Tibial artery (tissue), 4 donors: ENCODE results near the gene ADSL.

Experiments
- DNase-seq, 2 donors: peaks; one replicate each; pipeline ENCODE4 v3.0.0-alpha.2; 2019
- H3K27ac ChIP-seq, 2 donors: fragments of 200-600 bp; sonication (generic) in 1 of 2; 1 replicate in 1 of 2; 2 replicates in 1 of 2; pipeline ENCODE4 v1.5.1; 2018 to 2019; ENCODE audit warnings: mild to moderate bottlenecking in 1 of 2
- H3K27me3 ChIP-seq, 2 donors: fragments of 200-600 bp; sonication (generic) in 1 of 2; one replicate each; pipeline versions ENCODE4 v1.5.1 to v1.6.0; 2016 to 2019
- H3K36me3 ChIP-seq, 3 donors: fragments of 200-600 bp; sonication (generic) in 2 of 3; one replicate each; pipeline ENCODE4 v1.5.1; 2016 to 2019; ENCODE audit warnings: mild to moderate bottlenecking in 2 of 3
- H3K4me1 ChIP-seq, 4 donors: fragments of 200-600 bp; sonication (generic) in 2 of 4; 1 replicate in 3 of 4; 2 replicates in 1 of 4; pipeline ENCODE4 v1.5.1; 2016 to 2019
- H3K4me3 ChIP-seq, 2 donors: fragments of 200-600 bp; sonication (generic) in 1 of 2; 1 replicate in 1 of 2; 2 replicates in 1 of 2; pipeline ENCODE4 v1.5.1; 2018 to 2019; ENCODE audit warnings: mild to moderate bottlenecking in 2 of 2
- H3K9me3 ChIP-seq, 3 donors: fragments of 200-600 bp; sonication (generic) in 1 of 3; one replicate each; pipeline ENCODE4 v1.5.1; 2016 to 2019
- CTCF ChIP-seq, 2 experiments: fragments of 200-600 bp in 1 of 2; fragments of 450-650 bp in 1 of 2; IDR thresholded peaks; one replicate each; pipeline ENCODE4 v1.5.1; 2017 to 2019; ENCODE audit warnings: antibody characterized with exemption in 2 of 2, mild to moderate bottlenecking in 1 of 2, moderate library complexity in 1 of 2
- intact Hi-C: fragments of 100-400 bp; cut with DNase I; formaldehyde crosslinking; loops from one replicate; pipeline ENCODE4 v1.15.0; 2023; ENCODE audit warnings: low total_unique reads

Gene ADSL

GRCh38 chr22:40418366-40419201, 72.3 kb downstream of the ADSL start:
- H3K36me3 ChIP-seq = peaks cover 70 to 90% (median 83%) of the 10 kb centered on the region in 3 donors
- no peak overlapping the region for H3K27ac ChIP-seq
- intact Hi-C loops = no loop called here
- DNase-seq = no peak
- no peak overlapping the region for H3K4me3 ChIP-seq
- no peak for TF ChIP-seq CTCF (IDR thresholded peaks at IDR 0.05)
- no peaks in the 10 kb centered on the region for H3K9me3 ChIP-seq
- no peaks in the 10 kb centered on the region for H3K27me3 ChIP-seq
- no peaks in the 10 kb centered on the region for H3K4me1 ChIP-seq

- no peak overlapping the region for H3K27ac ChIP-seq
- H3K4me1 ChIP-seq = peaks cover 0 to under 1% (median 0%) of the 10 kb centered on the region in 4 donors
- no peaks in the 10 kb centered on the region for H3K9me3 ChIP-seq
- intact Hi-C loops = no loop called here
- no peak for DNase-seq
- no peaks in the 10 kb centered on the region for H3K27me3 ChIP-seq
- TF ChIP-seq CTCF (IDR thresholded peaks at IDR 0.05) = no peak
- no peak overlapping the region for H3K4me3 ChIP-seq
- H3K36me3 ChIP-seq = peaks cover 74 to 95% (median 94%) of the 10 kb centered on the region in 3 donors
These were observed 73.4 kb downstream of the ADSL start for GRCh38 chr22:40419718-40420117.

- H3K4me3 ChIP-seq = no peak overlapping the region
- DNase-seq = no peak
- intact Hi-C loops = no loop called here
- H3K36me3 ChIP-seq = peaks cover 74 to 100% (median 99%) of the 10 kb centered on the region in 3 donors
- no peak for TF ChIP-seq CTCF (IDR thresholded peaks at IDR 0.05)
- H3K27me3 ChIP-seq = no peaks in the 10 kb centered on the region
- H3K4me1 ChIP-seq = peaks cover 0 to 6% (median 0%) of the 10 kb centered on the region in 4 donors
- no peak overlapping the region for H3K27ac ChIP-seq
- H3K9me3 ChIP-seq = no peaks in the 10 kb centered on the region
These were observed 74.2 kb downstream of the ADSL start for GRCh38 chr22:40420341-40421081.

GRCh38 chr22:40421082-40421350, 74.7 kb downstream of the ADSL start:
- Histone ChIP-seq H3K36me3 (peaks cover 74 to 100% (median 99%) of the 10 kb centered on the region in 3 donors), H3K4me1 (peaks cover 0 to 6% (median 0%) of the 10 kb centered on the region in 4 donors), H3K27ac (no peak overlapping the region), H3K4me3 (no peak overlapping the region), H3K9me3 (no peaks in the 10 kb centered on the region), H3K27me3 (no peaks in the 10 kb centered on the region)
- no peak for TF ChIP-seq CTCF (IDR thresholded peaks at IDR 0.05)
- no peak for DNase-seq
- intact Hi-C loops = no loop called here

DNA sequence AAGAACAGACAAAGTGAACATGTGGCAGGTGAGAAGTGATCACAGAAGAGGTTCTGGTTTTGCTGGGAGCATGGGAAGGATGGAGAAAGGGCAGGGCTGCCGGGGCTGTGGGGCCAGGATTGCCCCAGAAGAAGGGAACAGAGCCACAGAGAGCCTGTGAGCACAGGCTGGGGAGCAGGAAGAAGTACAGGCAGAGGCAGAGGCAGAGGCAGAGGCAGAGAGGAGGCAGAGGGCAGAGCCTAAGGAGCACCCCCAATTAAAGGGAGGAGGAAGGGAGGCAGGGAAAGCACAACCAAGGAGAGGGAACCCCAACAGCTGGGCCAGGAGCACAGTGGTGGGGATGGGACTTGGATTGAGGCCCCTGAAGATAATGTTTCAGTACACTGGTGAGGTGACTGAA, 75.6 kb downstream of the ADSL start:
- no peak for DNase-seq
- TF ChIP-seq CTCF (IDR thresholded peaks at IDR 0.05) = no peak
- H3K4me1 ChIP-seq = peaks cover 0 to 6% (median 0%) of the 10 kb centered on the region in 4 donors
- intact Hi-C loops = no loop called here
- H3K4me3 ChIP-seq = no peak overlapping the region
- peaks cover 70 to 100% (median 96%) of the 10 kb centered on the region in 3 donors for H3K36me3 ChIP-seq
- no peaks in the 10 kb centered on the region for H3K9me3 ChIP-seq
- no peaks in the 10 kb centered on the region for H3K27me3 ChIP-seq
- no peak overlapping the region for H3K27ac ChIP-seq
